AG09309 (cell line): ENCODE results near the gene ZNF777.
"Not testable (repeated sequence)": the region's sequence is repeated elsewhere in the genome, so short reads cannot be mapped to it uniquely, and the experiment has no call there.

Source experiments
- DNase-seq: peaks from one replicate; pipeline ENCODE4 v3.0.0-alpha.2; 2010; ENCODE audit warnings: low read depth
- H3K4me3 ChIP-seq: 2 replicates; pipeline ENCODE4 v1.5.1; 2011; ENCODE audit warnings: mild to moderate bottlenecking, low read depth, low read length, moderate library complexity; ENCODE audit not compliant: control insufficient read depth
- TF ChIP-seq, protein P1 (sequence below): IDR thresholded peaks from 2 replicates; pipeline ENCODE4 v1.5.1; 2011; ENCODE audit warnings: mild to moderate bottlenecking, low read depth, low read length, inconsistent platforms; ENCODE audit not compliant: insufficient read depth, control insufficient read depth; ENCODE audit errors: missing control alignments

The ZNF777 gene

DNA sequence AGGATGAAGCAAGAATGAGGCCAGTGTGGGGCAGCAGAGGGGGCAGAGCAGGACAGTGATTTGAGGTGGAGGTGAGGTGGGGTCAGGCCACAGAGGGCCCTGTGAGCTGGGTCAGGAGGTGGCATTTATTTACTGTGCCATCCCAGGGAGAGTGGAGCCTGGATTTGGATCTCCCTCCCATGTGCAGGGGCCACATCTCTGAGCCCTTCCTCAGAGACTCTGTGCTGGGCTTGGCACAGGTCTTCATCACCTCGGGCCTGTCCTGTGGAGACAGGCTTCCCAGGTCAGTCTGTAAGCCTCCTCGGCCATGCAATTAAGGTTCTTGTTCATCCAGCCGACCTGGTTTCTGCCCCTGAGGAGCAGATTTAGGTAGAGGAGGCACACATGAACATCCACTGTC is 40.9 kb downstream of the ZNF777 start:
- H3K4me3 ChIP-seq, result no peak overlapping the region
- DNase-seq, result no peak
- TF ChIP-seq, protein P1, sequence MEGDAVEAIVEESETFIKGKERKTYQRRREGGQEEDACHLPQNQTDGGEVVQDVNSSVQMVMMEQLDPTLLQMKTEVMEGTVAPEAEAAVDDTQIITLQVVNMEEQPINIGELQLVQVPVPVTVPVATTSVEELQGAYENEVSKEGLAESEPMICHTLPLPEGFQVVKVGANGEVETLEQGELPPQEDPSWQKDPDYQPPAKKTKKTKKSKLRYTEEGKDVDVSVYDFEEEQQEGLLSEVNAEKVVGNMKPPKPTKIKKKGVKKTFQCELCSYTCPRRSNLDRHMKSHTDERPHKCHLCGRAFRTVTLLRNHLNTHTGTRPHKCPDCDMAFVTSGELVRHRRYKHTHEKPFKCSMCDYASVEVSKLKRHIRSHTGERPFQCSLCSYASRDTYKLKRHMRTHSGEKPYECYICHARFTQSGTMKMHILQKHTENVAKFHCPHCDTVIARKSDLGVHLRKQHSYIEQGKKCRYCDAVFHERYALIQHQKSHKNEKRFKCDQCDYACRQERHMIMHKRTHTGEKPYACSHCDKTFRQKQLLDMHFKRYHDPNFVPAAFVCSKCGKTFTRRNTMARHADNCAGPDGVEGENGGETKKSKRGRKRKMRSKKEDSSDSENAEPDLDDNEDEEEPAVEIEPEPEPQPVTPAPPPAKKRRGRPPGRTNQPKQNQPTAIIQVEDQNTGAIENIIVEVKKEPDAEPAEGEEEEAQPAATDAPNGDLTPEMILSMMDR, result no peak

DNA sequence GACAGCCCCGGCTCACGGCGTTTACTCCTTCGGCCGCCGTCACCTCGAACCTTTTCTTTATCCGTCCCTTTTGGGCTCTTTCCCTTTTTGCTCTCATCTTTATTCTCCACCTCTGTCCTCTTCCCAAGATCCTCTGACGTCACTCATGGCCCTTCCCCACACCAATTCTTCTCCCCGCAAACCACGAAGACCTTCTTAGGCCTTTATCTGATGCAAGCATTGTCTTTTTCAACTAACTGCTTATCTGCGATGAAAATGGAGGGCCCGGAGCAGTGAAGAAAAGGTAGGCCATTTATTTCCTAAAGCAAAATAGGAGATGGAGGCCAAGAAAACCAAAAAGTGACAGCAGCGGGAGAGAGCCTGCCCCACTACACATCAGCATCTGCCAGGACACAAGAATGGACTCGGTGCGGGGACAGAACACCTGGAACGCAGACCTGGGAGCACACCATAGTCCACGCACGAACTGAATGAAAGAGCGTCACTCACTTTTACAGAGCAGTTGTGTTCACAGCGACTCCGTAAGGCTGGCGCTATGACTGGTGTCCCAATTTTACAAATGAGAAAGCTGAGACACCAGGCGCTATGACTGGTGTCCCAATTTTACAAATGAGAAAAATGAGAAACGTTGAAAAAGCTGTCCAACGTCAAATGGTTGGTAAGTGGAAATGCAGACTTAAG is 45.3 kb downstream of the ZNF777 start:
- DNase-seq, result no peak
- H3K4me3 ChIP-seq, result no peak overlapping the region; the same call in 1 of the 2 replicates
- TF ChIP-seq, protein P1, result no peak

DNA sequence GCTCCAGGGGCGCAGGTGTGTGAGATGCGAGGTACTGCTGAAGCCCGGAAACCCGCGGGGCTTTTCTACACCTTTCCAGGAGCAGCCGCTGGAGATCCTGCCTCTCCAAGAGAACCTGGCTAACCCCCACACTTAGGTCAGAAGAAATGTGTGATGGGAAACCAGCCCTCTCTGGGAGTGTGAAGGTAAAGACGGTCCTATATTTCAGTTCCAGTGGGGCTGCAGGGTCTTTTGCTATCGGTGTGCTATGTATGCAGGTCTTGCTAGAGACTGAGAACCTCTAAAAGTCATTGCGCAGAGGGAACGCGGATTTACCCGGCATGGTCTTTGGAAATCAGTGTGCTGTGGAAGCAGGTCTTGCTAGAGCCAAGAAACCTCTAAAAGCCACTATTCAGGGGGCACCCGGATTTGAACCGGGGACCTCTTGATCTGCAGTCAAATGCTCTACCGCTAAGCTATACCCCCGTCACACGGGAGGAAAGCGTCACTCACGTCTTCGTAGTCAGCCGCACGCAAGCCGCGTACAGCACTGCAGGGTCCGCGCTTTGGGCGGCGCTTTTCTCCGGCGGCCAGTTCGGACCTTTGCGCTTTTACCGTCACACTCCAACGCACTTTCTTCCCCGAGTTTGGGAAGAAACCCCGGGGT is 46.0 kb downstream of the ZNF777 start:
- DNase-seq, result no peak
- H3K4me3 ChIP-seq, result no peak overlapping the region; the same call in 1 of the 2 replicates
- TF ChIP-seq, protein P1, result no peak

DNA sequence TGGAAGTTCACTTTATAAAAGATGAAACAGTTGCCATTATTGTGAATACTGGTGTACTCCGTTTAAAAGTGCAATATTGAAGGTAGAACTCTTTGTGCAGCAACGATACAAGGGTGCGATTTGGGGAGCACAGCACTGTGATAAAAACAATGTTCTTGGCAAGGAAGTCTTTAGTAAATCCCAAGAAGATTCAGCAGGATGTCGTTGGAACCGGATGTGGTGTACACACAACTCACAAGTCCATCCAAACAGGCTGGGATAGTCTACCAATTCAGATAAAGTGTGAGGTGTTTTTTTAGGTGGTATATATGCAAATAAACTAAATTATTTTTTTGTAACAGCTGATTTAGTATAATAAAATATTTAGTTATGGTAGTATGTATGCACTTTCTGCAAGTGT is 46.7 kb downstream of the ZNF777 start:
- TF ChIP-seq, protein P1, result no peak
- no peak for DNase-seq
- H3K4me3 ChIP-seq, result no peak overlapping the region

DNA sequence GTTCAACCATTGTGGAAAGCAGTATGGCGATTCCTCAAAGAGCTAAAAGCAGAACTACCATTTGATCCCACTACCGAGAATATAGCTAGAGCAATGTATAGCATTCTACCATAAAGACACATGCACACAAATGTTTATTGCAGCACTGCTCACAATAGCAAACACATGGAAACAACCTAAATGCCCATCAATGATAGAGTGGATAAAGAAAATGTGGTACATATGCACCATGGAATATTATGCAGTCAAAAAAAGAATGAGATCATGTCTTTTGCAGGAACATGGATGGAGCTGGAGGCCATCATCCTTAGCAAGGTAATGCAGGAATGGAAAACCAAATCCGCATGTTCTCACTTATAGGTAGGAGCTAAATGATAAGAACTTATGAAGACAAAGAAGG is 47.8 kb downstream of the ZNF777 start:
- not testable (repeated sequence) for DNase-seq, H3K4me3 ChIP-seq

DNA sequence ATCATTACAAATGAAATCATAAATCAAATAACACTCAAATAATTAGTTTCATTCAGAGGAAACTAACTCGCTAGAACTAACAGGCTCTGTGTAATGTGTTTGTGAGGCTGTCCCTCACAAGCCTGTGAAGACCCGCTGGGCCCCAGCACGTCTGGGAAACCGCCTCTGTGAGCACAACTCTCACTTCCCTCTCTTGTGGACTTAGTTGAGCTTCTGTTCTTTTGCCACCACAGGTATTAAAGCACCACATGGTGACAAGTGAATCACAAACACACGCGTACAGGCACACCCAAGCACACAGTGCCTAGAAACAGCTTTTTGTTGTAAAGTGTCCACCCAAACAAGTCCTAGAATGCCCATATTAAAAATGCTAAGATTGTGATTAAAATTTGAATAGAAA is 51.0 kb downstream of the ZNF777 start:
- no peak overlapping the region for H3K4me3 ChIP-seq
- DNase-seq, result no peak
- TF ChIP-seq, protein P1, result no peak

DNA sequence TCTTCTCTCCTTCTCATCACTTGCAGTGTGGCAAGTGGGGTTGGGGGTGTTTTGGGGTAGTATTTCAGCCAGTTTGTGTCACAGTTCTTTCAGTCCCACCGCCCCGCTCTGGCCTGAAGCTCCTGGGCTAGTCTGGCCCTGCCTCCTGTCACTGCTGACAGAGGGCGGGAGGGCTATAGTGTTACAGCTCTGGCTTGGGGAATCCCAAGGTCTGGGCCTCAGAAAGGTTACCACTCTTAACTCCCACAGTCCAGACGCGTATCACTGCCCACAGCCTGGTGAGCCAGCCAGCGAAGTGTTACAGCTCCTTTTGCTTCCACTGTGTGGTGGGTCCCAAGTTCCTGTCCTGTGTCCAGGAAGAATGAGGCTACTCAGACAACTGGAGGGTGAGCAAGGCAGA is 56.0 kb downstream of the ZNF777 start:
- no peak for DNase-seq
- TF ChIP-seq, protein P1, result no peak
- no peak overlapping the region for H3K4me3 ChIP-seq
